Measurements from ENCODE around the gene NFIX. TPM values are rescaled to one million over a fixed set of nuclear protein-coding genes. Genes with fewer than 3 reads are reported as not detected.
"Not testable (repeated sequence)": the region's sequence is repeated elsewhere in the genome, so short reads cannot be mapped to it uniquely, and the experiment has no call there.

Gene NFIX
- total RNA-seq, 1 experiment from 2014 or later, result 144 TPM

DNA sequence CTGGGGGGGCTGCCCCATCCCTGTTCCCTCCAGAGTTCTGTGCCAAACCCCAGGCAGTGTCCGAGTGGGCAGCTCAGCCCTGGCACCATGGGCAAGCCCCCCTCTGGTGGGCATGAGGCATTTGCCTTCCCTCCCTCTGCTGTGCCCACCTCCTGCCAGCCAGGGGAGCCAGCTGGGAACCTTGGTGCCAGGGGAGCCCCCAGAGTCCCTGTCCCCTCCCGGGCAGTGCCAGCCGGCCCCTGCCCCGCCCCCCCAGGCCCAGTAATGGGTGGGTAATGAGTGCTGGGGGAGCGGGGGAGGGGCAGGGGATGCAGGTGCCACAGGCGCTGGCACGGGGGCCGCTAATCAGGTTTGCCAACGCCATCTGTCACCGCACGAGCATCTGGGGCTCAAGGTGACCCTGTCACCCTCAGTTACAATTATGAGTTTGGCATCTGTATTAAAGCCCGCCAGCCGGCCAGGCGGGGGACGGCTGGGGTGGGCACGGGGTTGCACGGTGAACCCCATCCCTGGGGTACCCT lies 20.0 kb upstream of the NFIX start:
- in situ Hi-C loops (cut with HindIII; ENCODE audit: low pct_unique_long_range_greater_than_20kb, low sequenced_read_pairs), result no loop called here
- Histone ChIP-seq H3K36me3 (ENCODE audit: control insufficient read depth, insufficient read depth, low read length) (no peaks in the 10 kb centered on the region), H3K9me3 (ENCODE audit: control insufficient read depth, insufficient read depth, low read depth, low read length) (no peaks in the 10 kb centered on the region), H3K27ac (ENCODE audit: low read length) (no peak overlapping the region), H3K4me1 (ENCODE audit: control insufficient read depth, insufficient read depth, low read length) (no peaks in the 10 kb centered on the region), H3K27me3 (ENCODE audit: control insufficient read depth, insufficient read depth, low read length) (no peaks in the 10 kb centered on the region), H3K4me3 (ENCODE audit: low read depth in 2 of 2, low read length in 2 of 2) (no peak overlapping the region)
- DNase-seq (ENCODE audit: low read depth, low spot score) (no peak), ATAC-seq (no peak)
- POLR2A ChIA-PET, result no interaction called here
- TF ChIP-seq POLR2AphosphoS5 (IDR thresholded peaks at IDR 0.05; ENCODE audit: low read depth, low read length), result no peak
- no peak for TF ChIP-seq TCF7L2 (IDR thresholded peaks at IDR 0.05; ENCODE audit: low read depth, low read length)
- TF ChIP-seq SIN3A (IDR thresholded peaks at IDR 0.05; ENCODE audit: borderline replicate concordance, insufficient read depth, low read depth, low read length), result no peak
- TF ChIP-seq, protein P1, sequence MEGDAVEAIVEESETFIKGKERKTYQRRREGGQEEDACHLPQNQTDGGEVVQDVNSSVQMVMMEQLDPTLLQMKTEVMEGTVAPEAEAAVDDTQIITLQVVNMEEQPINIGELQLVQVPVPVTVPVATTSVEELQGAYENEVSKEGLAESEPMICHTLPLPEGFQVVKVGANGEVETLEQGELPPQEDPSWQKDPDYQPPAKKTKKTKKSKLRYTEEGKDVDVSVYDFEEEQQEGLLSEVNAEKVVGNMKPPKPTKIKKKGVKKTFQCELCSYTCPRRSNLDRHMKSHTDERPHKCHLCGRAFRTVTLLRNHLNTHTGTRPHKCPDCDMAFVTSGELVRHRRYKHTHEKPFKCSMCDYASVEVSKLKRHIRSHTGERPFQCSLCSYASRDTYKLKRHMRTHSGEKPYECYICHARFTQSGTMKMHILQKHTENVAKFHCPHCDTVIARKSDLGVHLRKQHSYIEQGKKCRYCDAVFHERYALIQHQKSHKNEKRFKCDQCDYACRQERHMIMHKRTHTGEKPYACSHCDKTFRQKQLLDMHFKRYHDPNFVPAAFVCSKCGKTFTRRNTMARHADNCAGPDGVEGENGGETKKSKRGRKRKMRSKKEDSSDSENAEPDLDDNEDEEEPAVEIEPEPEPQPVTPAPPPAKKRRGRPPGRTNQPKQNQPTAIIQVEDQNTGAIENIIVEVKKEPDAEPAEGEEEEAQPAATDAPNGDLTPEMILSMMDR (IDR thresholded peaks at IDR 0.05), result no peak
- TF ChIP-seq, protein P2, sequence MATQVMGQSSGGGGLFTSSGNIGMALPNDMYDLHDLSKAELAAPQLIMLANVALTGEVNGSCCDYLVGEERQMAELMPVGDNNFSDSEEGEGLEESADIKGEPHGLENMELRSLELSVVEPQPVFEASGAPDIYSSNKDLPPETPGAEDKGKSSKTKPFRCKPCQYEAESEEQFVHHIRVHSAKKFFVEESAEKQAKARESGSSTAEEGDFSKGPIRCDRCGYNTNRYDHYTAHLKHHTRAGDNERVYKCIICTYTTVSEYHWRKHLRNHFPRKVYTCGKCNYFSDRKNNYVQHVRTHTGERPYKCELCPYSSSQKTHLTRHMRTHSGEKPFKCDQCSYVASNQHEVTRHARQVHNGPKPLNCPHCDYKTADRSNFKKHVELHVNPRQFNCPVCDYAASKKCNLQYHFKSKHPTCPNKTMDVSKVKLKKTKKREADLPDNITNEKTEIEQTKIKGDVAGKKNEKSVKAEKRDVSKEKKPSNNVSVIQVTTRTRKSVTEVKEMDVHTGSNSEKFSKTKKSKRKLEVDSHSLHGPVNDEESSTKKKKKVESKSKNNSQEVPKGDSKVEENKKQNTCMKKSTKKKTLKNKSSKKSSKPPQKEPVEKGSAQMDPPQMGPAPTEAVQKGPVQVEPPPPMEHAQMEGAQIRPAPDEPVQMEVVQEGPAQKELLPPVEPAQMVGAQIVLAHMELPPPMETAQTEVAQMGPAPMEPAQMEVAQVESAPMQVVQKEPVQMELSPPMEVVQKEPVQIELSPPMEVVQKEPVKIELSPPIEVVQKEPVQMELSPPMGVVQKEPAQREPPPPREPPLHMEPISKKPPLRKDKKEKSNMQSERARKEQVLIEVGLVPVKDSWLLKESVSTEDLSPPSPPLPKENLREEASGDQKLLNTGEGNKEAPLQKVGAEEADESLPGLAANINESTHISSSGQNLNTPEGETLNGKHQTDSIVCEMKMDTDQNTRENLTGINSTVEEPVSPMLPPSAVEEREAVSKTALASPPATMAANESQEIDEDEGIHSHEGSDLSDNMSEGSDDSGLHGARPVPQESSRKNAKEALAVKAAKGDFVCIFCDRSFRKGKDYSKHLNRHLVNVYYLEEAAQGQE (IDR thresholded peaks at IDR 0.05; ENCODE audit: insufficient read depth in 1 of 2, low read depth in 2 of 2, low read length in 1 of 2), result no peak
- intact Hi-C loops (cut with micrococcal nuclease; ENCODE audit: unreplicated experiment), result loop anchor here (5.0 kb wide), 2 partner anchors 117 to 287 kb away; no protein-coding TSS in a partner anchor
- CTCF ChIA-PET, result no interaction called here
- BruUV-seq (replicated peaks), result no TSS peak

DNA sequence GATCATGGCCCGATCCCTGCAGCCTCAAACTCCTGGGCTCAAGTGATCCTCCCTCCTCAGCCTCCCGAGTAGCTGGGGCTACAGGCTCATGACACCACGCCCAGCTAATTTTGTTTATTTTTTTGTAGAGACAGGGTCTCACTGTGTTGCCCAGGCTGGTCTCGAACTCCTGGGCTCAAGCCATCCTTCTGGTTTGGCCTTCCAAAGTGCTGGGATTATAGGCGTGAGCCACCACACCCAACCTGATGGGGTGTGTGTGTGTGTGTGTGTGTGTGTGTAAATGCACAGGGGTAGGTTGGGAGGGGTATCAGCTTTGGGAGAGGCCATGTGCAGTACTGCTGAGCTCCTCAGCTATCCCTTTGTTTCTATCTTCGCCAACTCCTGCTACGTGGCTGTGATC lies 19.2 kb upstream of the NFIX start:
- H3K4me1 ChIP-seq (ENCODE audit: control insufficient read depth, insufficient read depth, low read length); ATAC-seq; H3K9me3 ChIP-seq (ENCODE audit: control insufficient read depth, insufficient read depth, low read depth, low read length); H3K27me3 ChIP-seq (ENCODE audit: control insufficient read depth, insufficient read depth, low read length); H3K4me3 ChIP-seq (ENCODE audit: low read depth in 2 of 2, low read length in 2 of 2); H3K36me3 ChIP-seq (ENCODE audit: control insufficient read depth, insufficient read depth, low read length); POLR2A ChIA-PET; in situ Hi-C loops (cut with HindIII; ENCODE audit: low pct_unique_long_range_greater_than_20kb, low sequenced_read_pairs); BruUV-seq (replicated peaks); DNase-seq (ENCODE audit: low read depth, low spot score); H3K27ac ChIP-seq (ENCODE audit: low read length): not testable (repeated sequence)
- CTCF ChIA-PET, result interaction anchor here (1.9 kb wide), 1 partner anchor 10 kb away, joined by 24 read pairs; no protein-coding TSS in a partner anchor
- intact Hi-C loops (cut with micrococcal nuclease; ENCODE audit: unreplicated experiment), result loop anchor here (5.0 kb wide), 2 partner anchors 116 to 286 kb away; no protein-coding TSS in a partner anchor

DNA sequence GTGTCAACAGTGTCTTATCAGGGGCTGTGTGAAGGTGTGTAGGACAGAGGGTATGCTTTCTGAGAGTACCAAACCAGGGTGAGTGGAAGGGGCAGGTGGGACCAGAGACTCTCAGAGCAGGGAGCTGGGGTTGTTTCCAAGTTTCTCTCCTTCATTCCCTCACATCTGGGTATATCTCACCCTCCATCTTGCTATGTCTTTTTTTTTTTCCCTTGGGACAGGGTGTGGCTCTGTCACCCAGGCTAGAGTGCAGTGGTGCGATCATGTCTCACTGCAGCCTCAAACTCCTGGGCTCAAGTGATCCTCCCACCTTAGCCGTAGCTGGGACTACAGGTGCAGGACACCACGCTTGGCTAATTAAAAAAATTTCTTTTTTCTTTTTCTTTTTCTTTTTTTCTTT lies 15.3 kb upstream of the NFIX start:
- H3K36me3 ChIP-seq (ENCODE audit: control insufficient read depth, insufficient read depth, low read length), result no peaks in the 10 kb centered on the region
- H3K4me1 ChIP-seq (ENCODE audit: control insufficient read depth, insufficient read depth, low read length), result peaks cover 7% of the 10 kb centered on the region
- H3K27me3 ChIP-seq (ENCODE audit: control insufficient read depth, insufficient read depth, low read length), result no peaks in the 10 kb centered on the region
- TF ChIP-seq, protein P1 (IDR thresholded peaks at IDR 0.05), result no peak
- no peak for TF ChIP-seq TCF7L2 (IDR thresholded peaks at IDR 0.05; ENCODE audit: low read depth, low read length)
- TF ChIP-seq POLR2AphosphoS5 (IDR thresholded peaks at IDR 0.05; ENCODE audit: low read depth, low read length), result no peak
- TF ChIP-seq SIN3A (IDR thresholded peaks at IDR 0.05; ENCODE audit: borderline replicate concordance, insufficient read depth, low read depth, low read length), result no peak
- TF ChIP-seq, protein P2 (IDR thresholded peaks at IDR 0.05; ENCODE audit: insufficient read depth in 1 of 2, low read depth in 2 of 2, low read length in 1 of 2), result no peak
- no peak overlapping the region for H3K4me3 ChIP-seq (ENCODE audit: low read depth in 2 of 2, low read length in 2 of 2)
- no peak overlapping the region for H3K27ac ChIP-seq (ENCODE audit: low read length)
- no peaks in the 10 kb centered on the region for H3K9me3 ChIP-seq (ENCODE audit: control insufficient read depth, insufficient read depth, low read depth, low read length)
- DNase-seq (ENCODE audit: low read depth, low spot score), result no peak
- intact Hi-C loops (cut with micrococcal nuclease; ENCODE audit: unreplicated experiment) (loop anchor here (5.0 to 10.0 kb wide), 3 partner anchors 55 to 282 kb away; no protein-coding TSS in a partner anchor), in situ Hi-C loops (cut with HindIII; ENCODE audit: low pct_unique_long_range_greater_than_20kb, low sequenced_read_pairs) (no loop called here)
- no TSS peak for BruUV-seq (replicated peaks)
- POLR2A ChIA-PET, result interaction anchor here (0.5 kb wide), 1 partner anchor 274 kb away, joined by 5 read pairs; no protein-coding TSS in a partner anchor
- ATAC-seq, result no peak
- CTCF ChIA-PET, result no interaction called here

All from Panc1 (cell line).